NCI-H446 (cell line): ENCODE results near the gene PNKP.

ENCODE experiments used
- DNase-seq, 2 experiments: peaks; one replicate each; lab custom pipeline; 2025; lab: John Stamatoyannopoulos, UW

Gene PNKP

DNA sequence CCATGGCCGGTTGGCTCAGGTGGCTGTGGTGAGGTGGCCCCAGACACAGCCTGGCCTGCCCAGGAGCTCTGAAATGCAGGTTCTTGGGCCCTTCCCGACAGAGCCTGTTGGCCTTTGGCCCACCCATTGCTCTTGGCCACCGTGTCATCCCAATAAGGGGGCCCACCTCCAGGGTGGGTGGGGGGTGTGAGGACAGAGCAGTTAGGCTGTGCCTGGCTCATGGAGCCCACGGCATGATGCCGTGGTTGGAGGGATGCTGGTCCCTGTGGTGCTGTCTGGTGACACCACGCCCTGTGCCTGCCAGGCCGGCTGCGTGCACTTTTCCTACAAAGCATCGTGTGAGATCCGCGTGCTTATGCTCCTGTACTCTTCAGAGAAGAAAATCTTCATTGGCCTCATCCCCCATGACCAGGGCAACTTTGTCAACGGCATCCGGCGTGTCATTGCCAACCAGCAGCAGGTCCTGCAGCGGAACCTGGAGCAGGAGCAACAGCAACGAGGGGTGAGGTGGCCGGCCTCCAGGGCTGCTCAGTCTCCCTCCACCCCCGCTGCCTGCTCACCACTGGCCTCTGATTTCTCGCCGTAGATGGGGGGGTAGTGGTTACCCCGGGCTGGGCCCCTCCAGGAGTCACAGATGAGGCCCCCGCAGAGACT is 7.6 kb downstream of the PNKP start:
- no peak for DNase-seq

DNA sequence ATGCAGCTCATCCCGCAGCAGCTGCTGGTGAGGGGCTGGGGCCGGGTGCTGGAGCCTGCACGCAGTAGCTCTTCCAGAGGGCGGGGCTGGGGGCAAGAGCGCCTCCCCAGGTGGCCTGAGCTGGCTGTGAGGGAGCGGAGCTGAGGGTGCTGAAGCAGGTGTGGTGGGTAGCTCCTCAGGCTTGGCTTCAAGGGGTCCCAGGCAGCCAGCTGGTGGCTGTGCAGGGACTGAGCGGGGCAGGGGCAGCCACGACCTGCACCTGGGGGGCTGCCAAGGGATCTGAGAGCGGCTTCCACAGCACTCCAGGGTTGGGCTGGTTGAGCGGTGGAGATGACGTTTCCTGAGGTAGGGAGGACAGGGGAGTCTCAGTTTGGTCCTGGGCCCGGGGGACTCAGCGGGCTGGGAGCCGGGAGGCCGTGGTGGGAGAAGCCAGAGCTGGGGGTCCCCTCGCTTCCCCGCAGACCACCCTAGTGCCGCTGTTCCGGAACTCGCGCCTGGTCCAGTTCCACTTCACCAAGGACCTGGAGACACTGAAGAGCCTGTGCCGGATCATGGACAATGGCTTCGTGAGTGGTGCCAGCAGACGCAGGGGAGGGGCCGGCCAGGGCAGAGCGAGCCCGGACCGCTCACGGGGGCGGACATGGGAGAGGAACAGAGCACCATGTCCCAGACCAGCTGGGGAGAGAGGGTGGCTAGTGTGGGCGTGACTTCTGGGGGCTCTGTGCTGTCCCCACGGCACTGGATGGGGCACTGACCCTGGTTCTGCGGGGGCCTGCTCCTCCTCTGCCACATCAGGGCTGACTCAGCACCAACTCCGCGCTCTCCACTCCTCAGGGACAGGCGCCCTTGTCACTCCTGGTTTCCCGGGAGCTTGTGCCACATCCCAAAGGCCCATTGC is 9.0 kb downstream of the PNKP start:
- no peak for DNase-seq

DNA sequence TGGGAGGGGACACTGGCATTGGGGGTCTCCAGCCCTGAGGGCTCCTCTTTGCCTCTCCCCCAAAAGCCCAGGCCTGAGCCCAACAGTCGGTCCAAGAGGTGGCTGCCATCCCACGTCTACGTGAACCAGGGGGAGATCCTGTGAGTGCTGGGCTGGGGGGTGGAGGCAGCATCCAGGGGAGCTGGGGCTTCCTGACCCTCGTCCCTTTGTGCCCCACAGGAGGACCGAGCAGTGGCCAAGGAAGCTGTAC is 9.6 kb downstream of the PNKP start:
- no peak for DNase-seq

DNA sequence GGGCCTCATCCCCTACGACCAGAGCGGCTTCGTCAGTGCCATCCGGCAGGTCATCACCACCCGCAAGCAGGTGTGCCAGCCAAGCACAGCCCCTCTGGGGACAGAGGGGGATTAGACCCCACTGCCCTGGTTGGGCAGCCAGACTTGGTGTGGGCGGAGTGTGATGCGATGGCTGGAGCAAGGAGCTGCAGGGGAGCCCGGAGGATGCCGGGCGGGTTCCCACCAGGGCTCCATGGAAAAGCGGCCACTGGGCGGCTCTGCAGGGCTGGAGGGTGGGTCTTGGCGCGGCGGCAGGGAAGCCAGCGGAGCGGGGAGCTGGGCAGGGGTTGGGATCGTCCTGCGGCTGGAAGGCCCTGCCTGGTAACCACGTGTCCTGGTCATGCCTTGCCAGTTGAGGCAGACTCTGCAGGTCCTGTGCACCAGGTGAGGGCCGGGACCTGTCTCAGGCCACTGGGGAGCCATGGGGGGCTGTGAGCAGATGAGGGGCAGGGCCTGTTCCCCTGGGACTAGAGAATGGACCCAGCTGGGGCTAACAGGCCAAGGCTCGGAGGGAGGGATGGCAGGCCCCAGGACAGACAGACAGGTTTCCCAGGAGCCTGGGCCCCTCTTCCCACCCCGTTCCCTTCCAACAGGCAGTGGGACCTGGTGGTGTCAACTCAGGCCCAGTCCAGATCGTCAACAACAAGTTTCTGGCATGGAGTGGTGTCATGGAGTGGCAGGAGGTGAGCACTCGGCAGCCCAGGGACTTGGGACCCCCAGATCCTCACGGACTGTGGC is 10.1 kb downstream of the PNKP start:
- DNase-seq = no peak

DNA sequence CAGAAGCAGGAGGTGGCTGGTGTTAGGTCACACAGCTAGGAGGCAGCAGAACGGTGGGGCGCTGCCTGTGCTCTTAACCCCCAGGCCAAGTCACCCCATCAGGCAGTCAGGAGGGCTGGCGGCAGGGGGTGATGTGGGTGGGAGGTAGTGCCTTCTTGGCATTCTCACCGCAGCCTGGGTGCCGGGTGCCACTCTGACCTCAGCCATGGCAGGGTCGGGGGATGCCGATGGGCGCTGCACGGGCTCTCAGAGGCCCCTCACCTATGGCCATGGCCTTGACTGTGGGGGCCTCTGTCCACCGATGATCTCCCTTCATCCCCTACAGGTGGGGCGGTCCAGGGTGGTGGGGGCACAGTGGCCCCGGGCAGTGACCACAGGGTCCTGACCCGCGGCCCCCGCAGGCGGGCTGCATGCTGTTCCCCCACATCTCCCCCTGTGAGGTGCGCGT is 10.8 kb downstream of the PNKP start:
- no peak for DNase-seq

DNA sequence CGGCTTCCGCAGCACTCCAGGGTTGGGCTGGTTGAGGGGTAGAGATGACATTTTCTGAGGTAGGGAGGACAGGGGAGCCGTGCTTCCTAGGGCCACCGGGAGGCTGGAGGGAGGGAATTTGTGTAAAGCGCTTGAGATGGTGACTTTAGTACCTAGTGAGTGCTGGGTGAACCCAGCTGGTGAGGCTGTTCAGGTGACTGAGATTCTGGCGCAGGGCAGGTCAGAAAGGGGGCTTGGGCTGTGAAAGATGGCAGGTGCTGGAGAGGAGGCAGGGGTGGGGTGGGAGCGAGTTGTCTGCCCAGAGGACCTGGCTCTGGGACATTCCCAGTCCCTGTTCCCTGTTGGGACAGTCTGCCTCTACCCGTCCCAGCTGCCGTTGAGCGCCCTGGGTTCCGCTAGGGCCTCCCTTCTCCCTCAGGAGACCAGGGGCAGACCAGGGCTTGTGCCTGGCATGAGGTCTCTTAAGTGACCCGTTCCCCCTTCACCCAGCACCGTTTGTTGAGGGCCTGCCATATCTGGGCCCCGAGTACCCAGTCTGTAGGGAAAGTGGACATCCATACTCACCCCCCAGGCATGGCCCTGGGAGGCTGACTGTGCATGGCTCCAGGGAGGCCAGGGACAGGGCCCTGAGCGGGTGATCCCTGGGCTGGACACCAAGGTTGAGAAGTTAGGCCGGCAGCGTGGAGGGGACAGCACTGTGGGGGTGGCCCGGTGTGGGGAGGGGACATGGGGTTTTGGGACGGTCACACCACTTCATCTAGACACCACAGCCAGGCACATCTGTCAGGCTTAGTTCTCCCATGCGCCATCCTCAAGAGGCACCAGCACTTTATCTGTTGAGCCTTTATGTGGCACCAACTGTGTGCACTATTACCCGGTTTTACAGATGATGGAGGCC is 11.5 kb downstream of the PNKP start:
- no peak for DNase-seq

DNA sequence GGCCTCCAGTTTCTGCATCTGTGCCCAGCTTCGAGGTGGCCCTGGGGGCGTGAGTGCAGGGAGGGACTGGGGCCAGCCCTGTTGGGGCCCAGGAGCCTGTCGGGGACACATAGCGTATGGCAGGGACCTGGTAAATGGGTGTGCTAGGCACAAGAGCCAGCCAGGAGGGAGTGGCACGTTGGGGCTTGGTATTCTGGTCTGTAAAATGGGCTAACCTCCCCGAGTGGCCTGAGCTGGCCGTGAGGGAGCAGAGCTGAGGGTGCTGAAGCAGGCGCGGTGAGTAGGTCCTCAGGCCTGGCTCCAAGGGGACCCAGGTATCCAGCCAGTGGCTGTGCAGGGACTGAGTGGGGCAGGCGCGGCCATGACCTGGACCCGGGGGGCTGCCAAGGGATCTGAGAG is 12.1 kb downstream of the PNKP start:
- no peak for DNase-seq

DNA sequence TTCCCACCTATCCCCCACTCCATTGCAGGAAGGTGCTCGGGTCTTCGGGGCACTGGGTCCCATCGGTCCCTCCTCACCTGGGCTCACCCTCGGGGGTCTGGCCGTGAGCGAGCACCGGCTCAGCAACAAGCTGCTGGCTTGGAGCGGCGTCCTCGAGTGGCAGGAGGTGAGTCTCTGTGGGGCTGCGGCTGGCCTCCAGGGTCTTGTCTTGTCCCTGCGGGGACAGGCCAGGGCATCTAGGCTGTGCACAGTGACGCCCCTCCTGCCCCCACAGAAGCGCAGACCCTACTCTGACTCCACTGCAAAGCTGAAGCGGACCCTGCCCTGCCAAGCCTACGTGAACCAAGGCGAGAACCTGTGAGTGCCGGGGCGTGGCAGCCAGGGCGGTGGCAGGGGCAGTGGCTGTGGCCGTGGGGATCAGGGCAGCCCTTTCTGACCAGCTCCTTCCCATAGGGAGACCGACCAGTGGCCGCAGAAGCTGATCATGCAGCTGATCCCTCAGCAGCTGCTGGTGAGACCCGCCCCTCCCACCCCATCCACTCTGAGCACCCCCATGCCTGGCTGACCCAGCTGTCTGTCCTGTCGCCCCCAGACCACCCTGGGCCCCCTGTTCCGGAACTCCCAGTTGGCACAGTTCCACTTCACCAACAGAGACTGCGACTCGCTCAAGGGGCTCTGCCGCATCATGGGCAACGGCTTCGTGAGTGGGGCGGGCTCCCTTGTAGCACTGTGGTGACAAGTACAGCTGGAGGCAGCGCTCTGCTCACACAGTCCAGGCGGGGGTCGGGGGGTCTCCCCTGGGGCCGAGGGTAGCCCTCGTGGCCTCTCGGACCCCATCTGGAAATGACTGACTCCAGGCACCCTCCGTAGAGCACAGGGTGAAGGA is 12.8 kb downstream of the PNKP start:
- DNase-seq = no peak

DNA sequence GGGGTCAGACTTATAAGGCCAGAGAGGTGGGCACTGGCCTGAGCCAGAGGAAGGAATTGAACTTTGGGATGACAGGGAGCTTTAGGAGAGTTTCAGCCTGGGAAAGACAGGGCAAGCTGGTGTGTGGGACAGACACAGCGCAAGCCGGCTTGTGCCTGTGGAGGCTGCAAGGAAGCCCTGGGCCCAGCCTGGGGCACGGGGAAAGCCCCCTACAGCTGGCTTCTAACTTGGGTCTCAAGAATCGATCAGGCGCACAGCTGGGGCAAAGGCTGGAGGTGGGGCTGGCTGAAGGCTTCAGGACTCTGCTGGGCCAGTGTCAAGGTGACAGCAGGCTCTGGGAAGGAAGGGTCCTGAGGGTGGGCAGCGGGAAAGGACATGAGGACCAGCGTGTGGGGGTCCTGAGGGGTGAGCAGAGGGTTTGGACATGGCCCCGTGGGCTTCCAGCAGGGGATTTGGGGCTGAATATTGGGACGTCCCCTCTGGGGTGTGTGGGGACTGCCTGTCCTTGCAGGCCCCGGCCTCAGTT is 13.5 kb downstream of the PNKP start:
- DNase-seq = no peak

DNA sequence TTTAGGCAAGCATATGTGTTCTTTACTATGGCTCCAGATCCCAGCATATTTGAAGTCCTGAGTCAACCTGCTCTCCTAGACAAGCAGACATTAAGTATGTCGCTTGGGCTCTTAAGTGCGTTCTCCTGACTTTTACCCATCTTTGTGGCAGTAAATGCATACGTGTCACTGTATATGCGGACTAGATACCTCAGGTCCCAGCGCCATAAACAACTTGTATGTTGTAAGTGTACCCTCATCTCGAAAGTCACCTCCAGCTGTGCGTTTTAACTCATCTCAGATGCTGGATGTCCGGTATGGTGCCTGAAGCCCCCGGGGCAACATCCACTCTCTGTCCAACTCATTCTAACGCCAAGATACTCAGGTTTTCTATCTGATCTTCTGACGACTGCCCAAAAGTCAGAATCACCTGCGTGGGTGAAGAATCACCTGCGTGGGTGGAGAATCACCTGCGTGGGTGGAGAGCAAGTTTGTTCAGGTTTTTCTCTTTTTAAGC is 14.7 kb downstream of the PNKP start:
- DNase-seq = no peak

DNA sequence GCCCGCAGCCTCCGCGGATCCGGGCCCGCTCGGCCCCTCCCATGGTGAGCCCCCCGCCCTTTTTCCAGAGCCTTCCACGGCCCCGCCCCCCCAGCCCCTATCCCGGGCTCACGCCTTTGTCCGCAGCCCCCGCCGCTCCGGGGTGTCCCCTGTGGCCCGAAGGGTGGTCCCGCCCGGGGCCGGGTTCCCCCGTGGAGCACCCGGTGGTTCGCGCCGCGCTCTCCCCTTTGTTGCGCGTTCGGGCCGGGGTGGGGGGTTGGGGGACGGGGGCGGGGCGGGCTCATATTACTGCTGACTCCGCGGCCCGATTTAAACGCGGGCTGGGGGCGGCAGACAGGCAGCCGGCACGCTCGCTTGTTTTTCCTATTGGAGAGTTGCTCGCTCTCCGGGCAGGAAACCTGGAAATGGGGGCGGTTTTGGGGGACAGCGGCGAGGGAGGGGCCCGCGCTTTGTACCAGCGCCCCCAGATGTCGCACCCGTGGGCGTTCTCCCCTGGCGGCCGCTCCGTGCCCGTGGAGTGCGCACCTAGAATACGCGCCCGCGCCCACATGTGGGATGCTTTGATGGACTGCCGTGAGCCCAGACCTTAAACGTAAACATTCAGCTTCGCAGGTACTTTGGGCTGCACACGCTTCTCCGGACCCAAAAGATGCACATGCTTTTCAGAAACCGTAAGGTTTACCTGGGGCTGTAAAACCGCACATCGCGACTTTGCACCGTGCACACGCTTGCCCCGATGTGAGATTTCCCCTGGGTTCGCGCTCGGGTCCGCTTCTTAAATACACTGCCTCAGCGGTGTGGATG is 15.7 kb downstream of the PNKP start:
- peak in 1 of 2 experiments; percentile 51 for DNase-seq

DNA sequence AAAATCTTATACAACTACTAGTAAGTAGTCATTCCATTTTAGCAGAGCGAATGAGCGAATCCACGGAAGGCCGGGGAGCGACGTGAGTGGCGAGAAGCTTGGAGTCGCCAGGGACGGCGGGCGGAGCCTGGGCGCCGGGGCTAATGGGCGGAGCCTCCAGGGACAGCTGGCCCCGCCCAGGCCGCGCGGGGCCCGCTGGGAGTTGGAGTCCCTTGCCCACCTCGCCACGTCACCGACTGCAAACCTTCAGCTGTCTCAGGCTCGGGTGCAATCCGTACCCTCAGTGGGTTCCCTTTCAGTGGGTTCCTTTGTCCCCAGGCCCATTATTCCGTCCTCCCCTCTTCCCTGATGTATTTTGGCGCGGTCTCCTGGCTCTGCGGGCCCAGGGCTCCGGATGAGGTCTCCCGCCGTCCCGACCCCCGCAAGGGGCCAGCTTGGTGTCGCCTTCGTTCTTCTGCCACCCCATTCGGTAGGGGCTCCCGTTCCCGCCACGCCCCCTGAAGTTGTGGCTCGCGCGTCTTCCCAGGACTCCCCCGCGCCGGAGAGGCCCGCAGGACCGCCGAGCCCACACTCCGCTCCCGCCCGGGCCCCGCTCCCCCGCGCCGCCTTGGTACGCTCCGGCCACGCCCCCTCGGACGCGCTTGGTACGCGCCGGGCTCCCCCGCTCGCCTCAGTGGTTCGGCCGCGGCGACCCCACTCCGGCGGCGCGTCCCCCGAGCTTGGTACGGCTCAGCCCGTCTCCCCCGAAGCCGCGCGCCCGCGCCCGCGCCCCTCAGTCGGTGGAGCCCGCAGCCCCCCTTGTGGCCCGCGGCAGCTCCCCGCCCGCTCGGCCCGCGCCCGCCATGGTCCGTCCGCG is 16.7 kb downstream of the PNKP start, which contains the start of gene PTOV1:
Gene PTOV1 (plus strand): TSS at position 673 of the 856 bp plus-strand sequence.
- peak; percentile 91 to 98 for DNase-seq

DNA sequence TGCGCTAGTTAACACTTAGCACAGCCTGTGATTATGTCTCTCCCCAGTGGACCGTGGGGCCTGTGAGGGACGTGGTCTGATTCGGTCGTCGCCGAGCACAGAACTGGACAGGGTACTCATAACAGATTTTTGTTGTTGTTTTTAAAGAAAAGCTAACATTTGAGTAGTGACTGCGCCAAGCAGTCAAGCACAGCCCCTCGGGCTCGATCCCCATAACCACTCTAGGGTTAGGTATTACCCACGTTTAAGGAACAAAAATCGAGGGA is 17.2 kb downstream of the PNKP start:
- DNase-seq = no peak

DNA sequence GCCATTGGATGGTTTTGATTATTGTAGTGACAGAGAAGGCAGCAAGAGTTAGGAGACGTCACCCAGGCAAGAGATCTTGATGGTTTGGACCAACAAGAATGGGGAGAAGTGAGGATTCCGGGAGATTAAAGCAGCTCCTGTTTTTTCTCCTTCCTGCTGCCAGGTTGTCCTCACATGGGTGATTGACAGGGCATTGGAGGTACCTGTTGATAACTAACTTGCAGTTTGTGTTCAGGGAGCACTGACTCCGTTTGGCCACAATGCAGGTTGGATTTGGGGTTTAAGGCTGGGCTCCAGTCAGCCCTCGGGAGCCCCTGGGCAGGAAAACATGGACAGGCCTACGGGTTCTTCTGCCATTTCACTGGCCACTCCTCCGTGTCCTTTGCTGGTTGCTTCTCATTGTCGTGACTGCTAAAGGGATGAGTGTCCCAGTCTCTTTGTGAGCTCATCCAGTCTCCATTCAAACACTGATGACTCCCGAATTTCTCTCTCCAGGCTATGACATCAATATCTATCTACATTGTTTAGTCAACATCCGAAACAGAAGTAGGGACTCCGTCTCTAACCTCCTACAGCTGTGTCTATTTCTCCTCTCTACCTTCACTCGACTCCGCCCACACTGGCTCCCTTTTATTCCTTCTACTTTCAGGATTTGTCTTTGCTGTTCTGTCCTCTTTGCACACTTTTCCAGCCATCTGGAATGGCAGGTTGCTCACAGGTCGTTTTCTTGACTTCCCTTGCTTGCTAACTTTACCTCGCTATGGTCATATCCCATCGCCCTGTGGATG is 17.7 kb downstream of the PNKP start:
- no peak for DNase-seq

DNA sequence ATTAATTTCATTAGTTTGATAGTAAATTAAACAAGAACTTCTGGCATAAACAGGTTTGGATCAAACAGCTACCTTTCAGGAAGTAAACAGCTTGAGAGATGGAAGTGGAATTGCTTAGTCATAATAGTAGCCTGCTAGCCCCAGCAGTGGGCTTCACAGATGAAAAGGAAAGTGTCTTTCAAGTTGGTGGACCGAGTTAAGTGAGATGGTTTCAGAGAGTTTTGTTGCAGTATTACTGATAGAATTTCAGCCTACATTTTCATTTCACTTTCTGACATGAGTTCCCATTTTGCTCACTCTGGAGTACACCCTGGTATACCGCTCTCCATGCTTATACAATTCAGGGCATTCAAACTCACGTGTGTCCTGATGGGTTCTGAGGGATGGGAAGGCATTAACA is 18.4 kb downstream of the PNKP start:
- no peak for DNase-seq

DNA sequence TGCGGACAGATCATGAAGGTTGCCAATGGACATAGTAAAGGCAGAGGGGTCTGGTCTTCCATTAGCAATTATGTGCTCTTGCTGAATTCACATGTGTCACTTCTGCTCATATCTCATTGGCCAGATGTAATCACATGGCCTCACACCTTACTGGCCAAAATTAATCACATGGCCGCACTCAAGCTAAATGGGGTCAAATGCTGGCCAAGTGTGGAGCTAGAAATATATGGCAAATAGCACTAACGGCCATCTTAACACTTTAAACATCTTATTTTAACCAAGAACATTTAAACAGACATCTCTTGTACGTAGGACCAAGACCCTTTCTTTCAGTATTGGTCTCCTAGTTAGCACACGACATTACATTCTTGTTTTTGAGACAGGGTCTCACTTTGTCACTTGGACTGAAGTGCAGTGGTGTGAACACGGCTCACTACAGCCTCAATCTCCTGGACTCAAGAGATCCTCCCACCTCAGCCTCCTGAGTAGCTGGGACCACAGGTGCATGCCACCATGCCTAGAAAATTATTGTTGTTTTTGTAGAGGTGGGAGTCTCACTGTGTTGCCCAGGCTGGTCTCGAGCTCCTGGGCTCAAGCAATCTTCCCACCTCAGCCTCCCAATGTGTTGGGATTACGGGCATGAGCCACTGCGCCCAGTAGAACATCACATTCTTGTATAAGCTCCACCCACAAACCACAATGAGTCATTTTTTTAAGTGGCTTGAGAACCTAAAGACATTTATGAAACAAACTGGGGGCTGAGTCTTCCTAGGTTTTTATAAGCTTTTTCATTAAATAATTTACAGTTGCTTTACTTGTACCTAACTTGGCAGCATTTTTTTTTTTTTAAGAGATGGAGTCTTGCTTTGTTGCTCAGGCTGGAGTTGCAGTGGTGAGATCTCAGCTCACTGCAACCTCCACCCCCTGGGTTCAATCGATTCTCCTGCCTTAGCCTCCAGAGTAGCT is 19.4 kb downstream of the PNKP start:
- DNase-seq = no peak

DNA sequence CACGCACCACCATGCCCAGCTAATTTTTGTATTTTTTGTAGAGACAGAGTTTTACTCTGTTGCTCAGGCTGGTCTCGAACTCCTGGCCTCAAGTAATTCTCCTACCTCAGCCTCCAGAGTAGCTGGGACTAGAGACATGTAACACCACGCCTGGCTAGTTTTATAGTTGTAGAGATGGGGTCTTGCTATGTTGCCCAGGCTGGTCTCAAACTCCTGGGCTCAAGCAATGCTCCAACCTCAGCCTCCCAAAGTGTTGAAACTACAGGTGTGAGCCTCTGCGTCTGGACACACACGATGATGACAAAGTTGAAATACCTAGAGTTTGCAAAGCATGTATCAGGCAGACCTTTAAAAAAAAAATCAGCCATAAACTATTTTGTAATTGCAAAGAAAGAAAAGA is 21.0 kb downstream of the PNKP start:
- no peak for DNase-seq
